GM19193 (cell line): ENCODE measurements around the gene MMP25.
A peak's percentile ranks its signal among the peaks of the same experiment; 100 is the strongest.

Experiments
- POLR2A ChIP-seq: IDR thresholded peaks from 4 replicates; pipeline ENCODE4 v1.6.1; 2011; ENCODE audit not compliant: insufficient read depth, insufficient read length; ENCODE audit errors: extremely low read depth

The MMP25 gene

DNA sequence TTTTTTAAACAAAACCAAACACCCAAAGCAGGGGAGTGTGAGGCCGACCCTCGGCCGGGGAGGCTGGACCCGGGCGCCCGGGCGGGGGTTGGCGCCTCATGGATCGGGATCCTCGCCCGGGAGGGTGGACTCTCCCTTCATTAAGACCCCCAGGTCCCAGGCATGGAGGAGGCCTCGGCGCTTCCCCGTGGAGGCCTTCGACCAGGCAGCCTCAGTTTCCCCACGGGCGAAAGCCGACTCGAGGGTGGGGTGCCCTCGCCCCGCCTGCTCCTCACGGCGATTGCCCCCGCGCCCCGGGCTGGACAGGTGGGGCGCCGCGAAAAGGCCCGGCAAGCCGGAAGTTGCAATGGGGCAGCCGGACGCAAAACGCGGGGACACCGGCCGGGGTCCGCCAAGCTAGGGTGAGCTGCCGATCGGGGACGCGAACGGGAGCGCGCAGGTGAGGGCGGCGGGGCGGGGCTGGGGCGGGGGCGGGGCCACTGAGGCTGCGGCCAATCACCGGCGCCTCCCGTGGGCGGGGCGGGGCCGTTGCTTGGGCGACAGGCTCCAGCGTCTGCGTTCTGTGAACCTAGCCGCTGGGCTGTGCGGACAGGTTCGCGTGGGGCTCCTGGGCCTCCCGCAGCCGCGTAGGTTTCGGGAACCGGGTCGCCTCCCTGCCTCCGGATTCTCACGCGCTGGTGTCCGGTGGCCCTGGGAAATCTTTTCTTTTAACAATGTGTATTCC, 60.0 kb downstream of the MMP25 start:
- peak; percentile 84 for TF ChIP-seq POLR2A
